HEK293 (cell line): Measurements from ENCODE around the gene BAIAP2.

Source experiments
- CTCF ChIA-PET: fragments of 350-600 bp; formaldehyde crosslinking; extraction: SDS; loops from one replicate; lab custom pipeline; 2021; ENCODE audit warnings: antibody characterized with exemption; lab: Yijun Ruan, JAX
- POLR2A ChIA-PET: fragments of 300-600 bp; formaldehyde crosslinking; extraction: SDS; loops from one replicate; lab custom pipeline; 2020; ENCODE audit warnings: antibody characterized with exemption, inconsistent platforms; lab: Yijun Ruan, JAX
- H3K27ac ChIP-seq: fragments of 200-500 bp; sonication (Bioruptor generic); 2 replicates; pipeline ENCODE4 v1.5.1; 2014; ENCODE audit warnings: low read depth, low read length, control low read depth, inconsistent platforms; ENCODE audit errors: extremely low read depth
- H3K36me3 ChIP-seq, 2 experiments: fragments of 200-500 bp in 1 of 2; sonication (Bioruptor generic) in 1 of 2; 1 replicate in 1 of 2; 2 replicates in 1 of 2; pipeline ENCODE4 v1.5.1; 2014 to 2017; ENCODE audit warnings: inconsistent platforms in 2 of 2, low read length in 2 of 2; ENCODE audit not compliant: control insufficient read depth in 2 of 2, insufficient read depth in 1 of 2
- H3K4me1 ChIP-seq: fragments of 200-500 bp; sonication (Bioruptor generic); 2 replicates; pipeline ENCODE4 v1.5.1; 2014; ENCODE audit warnings: mild to moderate bottlenecking, low read length, inconsistent platforms; ENCODE audit not compliant: control insufficient read depth, insufficient read depth
- H3K4me3 ChIP-seq: 2 replicates; pipeline ENCODE4 v1.5.1; 2011; ENCODE audit warnings: low read depth, mild to moderate bottlenecking, control low read depth, low read length, moderate library complexity
- H3K9me3 ChIP-seq: fragments of 200-500 bp; sonication (Bioruptor generic); 2 replicates; pipeline ENCODE4 v1.5.1; 2014; ENCODE audit warnings: low read depth, low read length, inconsistent platforms; ENCODE audit not compliant: control insufficient read depth, insufficient read depth
- PRDM2 ChIP-seq: fragments of 450-650 bp; formaldehyde crosslinking; IDR thresholded peaks from 2 replicates; pipeline ENCODE4 v1.5.1; 2016; ENCODE audit warnings: missing biosample characterization, missing genetic modification characterization, borderline replicate concordance
- TCF7L2 ChIP-seq: IDR thresholded peaks from 2 replicates; pipeline ENCODE4 v1.6.1; 2011; ENCODE audit warnings: low read depth, mild to moderate bottlenecking, inconsistent platforms, low read length, moderate library complexity, borderline replicate concordance
- ZBTB48 ChIP-seq: fragments of 450-650 bp; formaldehyde crosslinking; IDR thresholded peaks from 2 replicates; pipeline ENCODE4 v1.5.1; 2016; ENCODE audit warnings: missing biosample characterization, missing genetic modification characterization
- ZNF114 ChIP-seq: fragments of 450-650 bp; formaldehyde crosslinking; IDR thresholded peaks from 2 replicates; pipeline ENCODE4 v1.5.0; 2017; ENCODE audit warnings: missing biosample characterization, missing genetic modification characterization
- ZNF18 ChIP-seq: fragments of 450-650 bp; formaldehyde crosslinking; IDR thresholded peaks from 2 replicates; pipeline ENCODE4 v1.5.1; 2016; ENCODE audit warnings: missing biosample characterization, missing genetic modification characterization
- ZNF280D ChIP-seq: fragments of 450-650 bp; formaldehyde crosslinking; IDR thresholded peaks from 2 replicates; pipeline ENCODE4 v1.5.1; 2016; ENCODE audit warnings: missing biosample characterization, missing genetic modification characterization
- ZNF639 ChIP-seq: fragments of 450-650 bp; formaldehyde crosslinking; IDR thresholded peaks from 2 replicates; pipeline ENCODE4 v1.5.1; 2016; ENCODE audit warnings: missing biosample characterization, missing genetic modification characterization
- ZSCAN4 ChIP-seq: fragments of 450-650 bp; formaldehyde crosslinking; IDR thresholded peaks from 2 replicates; pipeline ENCODE4 v1.5.1; 2017; ENCODE audit warnings: missing biosample characterization, missing genetic modification characterization

Gene BAIAP2

GRCh38 chr17:81158688-81159590 lies 124.0 kb downstream of the BAIAP2 start:
- POLR2A ChIA-PET, result no interaction called here
- CTCF ChIA-PET, result interaction anchor here (0.7 to 1.0 kb wide), 2 partner anchors 11 to 583 kb away, joined by 3 to 4 read pairs; no protein-coding TSS in a partner anchor
- H3K9me3 ChIP-seq, result no peaks in the 10 kb centered on the region
- H3K4me3 ChIP-seq, result no peak overlapping the region
- H3K27ac ChIP-seq, result no peak overlapping the region
- H3K36me3 ChIP-seq, result no peaks in the 10 kb centered on the region
- TF ChIP-seq PRDM2 (tag by site-specific recombination) (no peak), TCF7L2 (no peak), ZNF639 (tag by site-specific recombination) (no peak), ZNF114 (tag by site-specific recombination) (no peak), ZBTB48 (tag by site-specific recombination) (no peak), ZSCAN4 (no peak), ZNF18 (tag by site-specific recombination) (no peak), ZNF280D (no peak)
- no peaks in the 10 kb centered on the region for H3K4me1 ChIP-seq
